ENCODE results near the gene CEBPA.

The CEBPA gene

DNA sequence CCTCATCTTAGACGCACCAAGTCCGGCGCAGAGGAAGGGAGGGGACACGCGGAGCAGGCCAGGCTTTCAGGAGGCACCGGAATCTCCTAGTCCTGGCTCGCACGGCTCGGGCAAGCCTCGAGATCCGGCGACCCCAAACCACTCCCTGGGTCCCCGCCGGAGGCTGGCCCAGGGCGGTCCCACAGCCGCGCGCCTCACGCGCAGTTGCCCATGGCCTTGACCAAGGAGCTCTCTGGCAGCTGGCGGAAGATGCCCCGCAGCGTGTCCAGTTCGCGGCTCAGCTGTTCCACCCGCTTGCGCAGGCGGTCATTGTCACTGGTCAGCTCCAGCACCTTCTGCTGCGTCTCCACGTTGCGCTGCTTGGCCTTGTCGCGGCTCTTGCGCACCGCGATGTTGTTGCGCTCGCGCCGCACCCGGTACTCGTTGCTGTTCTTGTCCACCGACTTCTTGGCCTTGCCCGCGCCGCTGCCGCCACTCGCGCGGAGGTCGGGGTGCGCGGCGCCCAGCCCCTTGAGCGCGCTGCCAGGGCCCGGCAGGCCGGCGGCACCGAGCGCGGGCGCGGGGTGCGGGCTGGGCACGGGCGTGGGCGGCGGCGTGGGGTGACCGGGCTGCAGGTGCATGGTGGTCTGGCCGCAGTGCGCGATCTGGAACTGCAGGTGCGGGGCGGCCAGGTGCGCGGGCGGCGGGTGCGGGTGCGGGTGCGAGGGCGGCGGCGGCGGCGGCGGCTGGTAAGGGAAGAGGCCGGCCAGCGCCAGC, 1.0 kb downstream of the CEBPA start:
- H3K27me3 ChIP-seq (ENCODE audit: insufficient read depth, low read length): peaks cover 3% of the 10 kb centered on the region; the same call in 1 of the 2 replicates
- no peak overlapping the region for H2AFZ ChIP-seq (ENCODE audit: low read length)
- no peak overlapping the region for H3K27ac ChIP-seq (ENCODE audit: low read depth, low read length, poor library complexity, severe bottlenecking)
- no peaks in the 10 kb centered on the region for H3K9me2 ChIP-seq (ENCODE audit: low read depth, low read length)
- no peaks in the 10 kb centered on the region for H3K4me1 ChIP-seq (ENCODE audit: insufficient read depth, low read length, severe bottlenecking)
- H3K4me3 ChIP-seq (ENCODE audit: low read depth, low read length, poor library complexity, severe bottlenecking): no peak overlapping the region
- H4K20me1 ChIP-seq (ENCODE audit: insufficient read depth, low read length): no peaks in the 10 kb centered on the region
- no peaks in the 10 kb centered on the region for H3F3A ChIP-seq (ENCODE audit: insufficient read depth, low read length)
- no peaks in the 10 kb centered on the region for H3K36me3 ChIP-seq (ENCODE audit: insufficient read depth, low read length)
- H3K79me2 ChIP-seq (ENCODE audit: insufficient read depth, low read length): no peaks in the 10 kb centered on the region
- no peak overlapping the region for H3K9ac ChIP-seq (ENCODE audit: low read length)
- no peaks in the 10 kb centered on the region for H3K9me3 ChIP-seq (ENCODE audit: low read length)
- TF ChIP-seq CTCF (IDR thresholded peaks at IDR 0.05; ENCODE audit: low read length): no peak
- TF ChIP-seq EZH2 (IDR thresholded peaks at IDR 0.05; ENCODE audit: borderline replicate concordance, low read length): no peak
- H3K4me2 ChIP-seq (ENCODE audit: low read length): no peak overlapping the region

GRCh38 chr19:33300894-33301143, 1.5 kb downstream of the CEBPA start:
- Histone ChIP-seq H3K27me3 (ENCODE audit: insufficient read depth, low read length) (peaks cover 3% of the 10 kb centered on the region; the same call in 1 of the 2 replicates), H4K20me1 (ENCODE audit: insufficient read depth, low read length) (no peaks in the 10 kb centered on the region), H3K79me2 (ENCODE audit: insufficient read depth, low read length) (no peaks in the 10 kb centered on the region), H3K27ac (ENCODE audit: low read depth, low read length, poor library complexity, severe bottlenecking) (no peak overlapping the region), H3K36me3 (ENCODE audit: insufficient read depth, low read length) (no peaks in the 10 kb centered on the region), H3K4me3 (ENCODE audit: low read depth, low read length, poor library complexity, severe bottlenecking) (no peak overlapping the region), H3K9me3 (ENCODE audit: low read length) (no peaks in the 10 kb centered on the region), H3K4me2 (ENCODE audit: low read length) (no peak overlapping the region), H3F3A (ENCODE audit: insufficient read depth, low read length) (no peaks in the 10 kb centered on the region), H3K9ac (ENCODE audit: low read length) (no peak overlapping the region), H2AFZ (ENCODE audit: low read length) (no peak overlapping the region), H3K4me1 (ENCODE audit: insufficient read depth, low read length, severe bottlenecking) (no peaks in the 10 kb centered on the region), H3K9me2 (ENCODE audit: low read depth, low read length) (no peaks in the 10 kb centered on the region)
- TF ChIP-seq EZH2 (IDR thresholded peaks at IDR 0.05; ENCODE audit: borderline replicate concordance, low read length) (no peak), CTCF (IDR thresholded peaks at IDR 0.05; ENCODE audit: low read length) (no peak)

- peaks cover 7% of the 10 kb centered on the region; the same call in 1 of the 2 replicates for H3K27me3 ChIP-seq (ENCODE audit: insufficient read depth, low read length)
- H3K4me2 ChIP-seq (ENCODE audit: low read length): no peak overlapping the region
- H3K9ac ChIP-seq (ENCODE audit: low read length): no peak overlapping the region
These were observed 2.1 kb downstream of the CEBPA start for GRCh38 chr19:33300009-33300893.

More at GRCh38 chr19:33300009-33300893, 2.1 kb downstream of the CEBPA start:
- Histone ChIP-seq H4K20me1 (ENCODE audit: insufficient read depth, low read length) (no peaks in the 10 kb centered on the region), H3K4me3 (ENCODE audit: low read depth, low read length, poor library complexity, severe bottlenecking) (no peak overlapping the region), H3K4me1 (ENCODE audit: insufficient read depth, low read length, severe bottlenecking) (no peaks in the 10 kb centered on the region), H2AFZ (ENCODE audit: low read length) (no peak overlapping the region), H3K79me2 (ENCODE audit: insufficient read depth, low read length) (no peaks in the 10 kb centered on the region), H3K9me2 (ENCODE audit: low read depth, low read length) (no peaks in the 10 kb centered on the region), H3F3A (ENCODE audit: insufficient read depth, low read length) (no peaks in the 10 kb centered on the region), H3K27ac (ENCODE audit: low read depth, low read length, poor library complexity, severe bottlenecking) (no peak overlapping the region), H3K36me3 (ENCODE audit: insufficient read depth, low read length) (no peaks in the 10 kb centered on the region), H3K9me3 (ENCODE audit: low read length) (no peaks in the 10 kb centered on the region)
- TF ChIP-seq EZH2 (IDR thresholded peaks at IDR 0.05; ENCODE audit: borderline replicate concordance, low read length): no peak
- no peak for TF ChIP-seq CTCF (IDR thresholded peaks at IDR 0.05; ENCODE audit: low read length)

Data from OCI-LY1 (cell line).